ENCODE measurements around the gene CDC42BPB.

CDC42BPB gene

DNA sequence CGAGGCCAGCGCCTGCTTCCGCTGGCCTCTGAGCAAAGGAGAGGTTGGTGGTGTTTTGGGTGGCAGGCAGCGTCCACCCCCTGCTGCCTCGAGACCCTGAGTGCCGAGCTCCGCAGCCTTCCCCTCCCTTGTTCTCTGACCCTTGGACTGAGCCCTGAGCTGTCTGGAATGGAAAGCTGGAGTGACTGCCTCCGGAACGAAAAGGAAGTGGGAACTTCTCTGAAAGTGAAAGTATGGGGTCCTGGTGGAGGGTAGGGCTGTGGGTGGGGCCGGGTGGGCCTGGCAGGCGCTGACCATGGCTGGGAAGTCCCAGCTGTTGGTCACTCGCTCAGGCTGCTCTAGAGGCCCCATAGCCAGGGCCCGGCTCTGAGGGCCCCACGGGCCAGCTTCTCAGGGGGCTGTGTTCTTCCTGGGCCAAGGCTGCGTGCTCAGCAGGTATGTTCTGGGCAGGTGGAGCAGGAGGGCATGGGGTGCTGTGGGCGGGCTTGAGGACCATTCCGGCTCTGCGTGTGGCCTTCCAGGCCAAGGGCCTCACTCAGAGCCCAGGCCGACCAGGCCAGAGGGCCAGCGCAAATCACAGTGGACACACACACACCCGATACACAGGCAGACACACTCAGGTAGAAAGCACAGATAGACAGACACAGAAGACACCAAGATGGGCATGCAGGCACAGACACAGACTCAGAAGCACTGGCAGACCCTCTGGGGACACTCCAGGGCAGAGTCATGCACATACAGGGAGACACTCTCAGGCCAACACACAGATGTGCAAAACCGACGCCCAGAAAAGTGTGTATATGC is 37.3 kb upstream of the CDC42BPB start, which contains the start of gene EXOC3L4:
Gene EXOC3L4, plus strand, starts transcription at position 320 of the 804 bp plus-strand sequence. CDS start 5,495 bp downstream, outside the sequence.
- DNase-seq (ENCODE audit: low spot score): no peak

GRCh38 chr14:103093856-103094405 is 36.6 kb upstream of the CDC42BPB start:
- no peak for DNase-seq (ENCODE audit: low spot score)

GRCh38 chr14:103091883-103092222 is 34.5 kb upstream of the CDC42BPB start:
- DNase-seq (ENCODE audit: low spot score): no peak

DNA sequence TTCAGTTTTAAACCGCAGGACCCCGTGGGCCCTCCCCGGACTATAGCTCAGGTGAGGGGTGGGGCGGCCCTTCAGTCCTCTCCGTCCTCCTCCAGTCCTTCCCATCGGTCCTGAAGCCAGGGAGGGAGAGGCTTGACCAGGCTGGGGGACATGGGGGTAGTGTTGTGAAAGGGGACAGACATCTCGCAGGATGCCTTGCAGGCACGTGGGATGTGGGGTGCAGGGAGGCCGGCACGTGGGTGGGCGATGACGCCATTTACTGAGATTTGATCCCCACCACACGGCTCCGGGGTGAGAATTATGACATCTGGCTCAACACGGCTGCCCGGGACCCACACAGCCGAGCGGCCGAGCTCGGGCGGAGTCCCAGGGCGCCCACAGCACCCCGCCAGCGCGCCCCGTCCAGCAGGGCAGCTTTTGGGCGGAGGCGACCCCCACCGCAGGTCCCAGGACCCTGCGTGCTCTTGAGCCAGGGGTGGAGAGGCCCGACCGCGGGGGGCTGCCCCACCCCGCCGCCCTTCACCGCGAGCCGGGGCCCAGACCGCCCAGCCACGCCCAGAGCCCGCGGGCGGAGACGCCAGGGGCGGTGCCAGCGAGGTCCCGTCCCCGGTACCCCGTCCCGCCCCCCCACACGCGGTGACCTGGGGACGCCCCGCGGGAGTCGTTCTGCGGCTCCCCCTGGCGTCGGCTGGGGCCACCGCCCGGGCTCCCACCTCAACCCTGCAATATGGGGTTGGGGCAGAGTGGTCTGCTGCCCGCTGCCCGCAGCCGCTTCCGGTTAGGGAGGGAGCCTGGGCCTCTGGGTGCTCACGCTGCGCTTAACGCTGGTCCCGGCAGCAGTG is 33.9 kb upstream of the CDC42BPB start:
- DNase-seq (ENCODE audit: low spot score): peak; percentile 91

DNA sequence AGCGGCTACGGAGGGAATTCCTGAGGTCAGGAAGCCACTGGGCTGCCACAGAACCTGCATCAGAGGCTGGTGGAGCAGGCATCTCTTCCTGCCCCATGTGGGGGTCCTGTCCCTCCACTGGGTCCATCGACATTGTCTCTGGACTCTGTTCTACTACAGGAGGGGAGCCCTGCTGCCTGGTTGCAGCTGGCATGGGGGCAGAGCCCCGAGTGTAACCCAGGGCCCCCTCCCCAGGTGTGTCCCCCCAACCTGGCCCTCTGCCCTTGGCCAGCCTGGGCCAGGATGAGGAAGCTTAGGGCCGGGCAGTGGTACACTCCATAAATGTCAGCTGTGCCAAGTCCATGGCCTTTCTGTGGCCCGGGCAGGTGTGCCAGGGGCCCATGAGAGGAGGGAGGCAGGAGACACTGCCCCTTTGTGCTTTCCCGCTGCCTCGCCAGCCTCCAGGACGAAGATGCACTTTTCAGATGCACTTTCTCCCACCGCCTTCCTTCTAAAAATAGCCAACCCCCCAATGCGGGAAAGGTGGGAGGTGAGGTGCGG is 33.2 kb upstream of the CDC42BPB start:
- no peak for DNase-seq (ENCODE audit: low spot score)

DNA sequence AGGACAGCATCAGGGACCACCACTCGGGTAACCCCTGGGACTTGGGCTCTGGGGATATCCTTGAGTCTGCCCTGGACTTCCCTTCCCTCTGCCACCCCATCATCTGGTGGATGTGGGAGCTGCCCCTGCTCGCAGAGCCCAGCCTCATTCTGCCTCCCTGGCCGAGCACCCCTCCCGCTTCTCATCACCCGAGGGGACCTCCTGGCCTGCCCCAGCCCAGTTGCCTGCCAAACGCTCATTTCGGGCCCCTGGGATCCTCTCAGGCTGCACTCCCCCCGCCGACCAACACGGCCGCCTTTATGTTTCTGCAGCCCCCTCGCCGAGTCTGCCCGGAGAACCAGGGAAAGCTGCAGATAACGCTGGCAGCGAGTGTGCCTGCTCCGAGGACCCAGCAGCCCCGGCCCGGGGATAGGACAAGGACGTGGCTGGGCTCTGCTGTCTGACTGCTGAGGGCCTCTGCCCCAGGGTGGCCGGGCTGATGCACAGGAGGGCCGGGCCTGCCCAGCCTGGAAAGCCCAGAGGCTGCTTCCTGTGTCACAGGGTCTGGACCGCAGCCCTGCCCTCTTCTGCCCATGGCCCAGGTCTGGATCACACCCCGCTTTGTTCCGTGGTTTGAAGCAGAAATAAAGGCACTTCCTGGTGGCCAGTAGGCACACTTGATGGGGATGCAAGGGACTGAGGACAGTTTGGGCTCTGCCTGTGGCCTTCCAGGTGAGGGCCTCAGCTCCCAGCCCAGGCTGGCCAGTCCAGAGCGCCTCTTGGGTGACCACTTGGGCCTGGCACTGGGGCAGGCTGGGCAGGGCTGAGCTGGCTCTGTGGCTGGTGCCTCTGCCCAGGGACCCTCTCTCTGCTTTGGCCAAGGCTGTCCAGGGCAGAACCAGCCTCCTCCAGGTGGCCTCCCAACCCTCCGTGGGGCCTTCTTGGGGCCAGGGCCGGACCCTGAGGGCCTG is 32.3 kb upstream of the CDC42BPB start:
- DNase-seq (ENCODE audit: low spot score): no peak

DNA sequence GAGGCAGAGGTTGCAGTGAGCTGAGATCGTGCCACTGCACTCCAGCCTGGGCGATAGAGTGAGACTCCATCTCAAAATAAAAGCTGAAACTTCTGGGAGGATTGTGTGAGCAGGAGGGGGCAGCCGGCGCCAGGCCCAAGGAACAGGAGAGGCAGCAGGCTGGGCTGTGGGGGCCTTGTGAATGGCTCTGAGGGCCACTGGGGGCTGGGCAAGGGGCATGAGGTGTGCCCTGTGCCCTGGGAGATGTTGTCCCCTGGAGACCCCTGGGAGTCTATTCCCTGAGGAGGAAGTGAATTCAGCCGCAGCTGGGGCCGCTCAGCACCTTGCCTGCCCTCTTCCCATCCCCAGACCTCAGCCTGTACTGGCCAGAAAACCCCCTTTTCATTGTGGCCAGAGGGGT is 31.6 kb upstream of the CDC42BPB start:
- no peak for DNase-seq (ENCODE audit: low spot score)

- DNase-seq (ENCODE audit: low spot score): no peak
These were observed 30.0 kb upstream of the CDC42BPB start for GRCh38 chr14:103087343-103087835.

GRCh38 chr14:103086771-103087342 is 29.5 kb upstream of the CDC42BPB start:
- no peak for DNase-seq (ENCODE audit: low spot score)

DNA sequence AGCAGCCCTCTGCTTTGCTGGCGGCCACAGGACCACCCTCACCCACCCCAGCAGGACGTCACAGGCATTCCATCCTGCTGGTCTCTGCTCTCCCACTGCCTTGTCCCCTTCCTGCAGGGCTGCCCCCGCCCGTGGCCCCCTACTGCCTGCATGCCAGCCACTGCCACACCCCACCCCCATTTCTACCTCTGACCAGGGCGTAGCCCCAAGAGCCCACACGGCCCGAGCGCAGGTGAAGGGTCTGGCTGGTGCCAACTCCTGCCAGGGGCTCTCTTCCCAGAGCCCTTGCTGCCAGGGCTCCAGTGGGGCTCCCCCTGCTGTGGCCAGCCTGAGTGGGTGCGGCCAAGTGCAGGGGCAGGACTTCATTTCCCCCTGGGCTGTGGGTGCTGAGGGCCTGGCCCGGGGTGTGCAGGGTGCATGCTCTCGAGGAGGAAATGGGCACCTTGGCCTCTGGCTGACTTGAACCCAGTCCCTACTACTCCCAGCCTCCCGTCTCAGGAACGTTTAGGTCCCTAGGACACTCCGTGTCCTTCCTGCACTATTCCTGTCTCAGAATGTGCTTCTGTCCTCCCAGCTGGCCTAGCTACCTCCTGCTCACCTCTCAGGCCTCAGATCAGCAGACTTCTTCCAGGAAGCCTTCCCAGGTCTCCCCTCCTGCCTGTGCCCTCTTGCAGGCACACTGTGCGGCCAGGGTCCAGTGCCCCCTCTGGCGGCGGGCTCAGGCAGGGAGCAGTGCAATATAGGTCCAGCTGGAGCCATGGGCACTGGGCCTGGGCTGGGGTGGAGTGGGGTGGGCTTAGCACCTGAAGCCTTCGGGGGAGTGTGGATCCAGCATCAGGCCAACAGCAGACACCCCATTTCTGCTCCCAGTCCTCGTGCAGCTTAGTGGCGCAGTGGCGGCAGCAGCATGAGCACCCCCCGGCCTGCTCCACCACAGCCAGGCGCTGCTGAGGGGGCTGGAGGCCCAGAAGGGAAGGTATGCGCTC is 28.1 kb upstream of the CDC42BPB start:
- no peak for DNase-seq (ENCODE audit: low spot score)

GRCh38 chr14:103084021-103084919 is 26.9 kb upstream of the CDC42BPB start, which contains the start of gene LBHD2:
TSS of gene LBHD2 (plus strand) at chr14:103084210. CDS start at chr14:103086013, 1,803 bp downstream.
- DNase-seq (ENCODE audit: low spot score): peak; percentile 80

GRCh38 chr14:103081951-103082350 is 24.6 kb upstream of the CDC42BPB start:
- no peak for DNase-seq (ENCODE audit: low spot score)

DNA sequence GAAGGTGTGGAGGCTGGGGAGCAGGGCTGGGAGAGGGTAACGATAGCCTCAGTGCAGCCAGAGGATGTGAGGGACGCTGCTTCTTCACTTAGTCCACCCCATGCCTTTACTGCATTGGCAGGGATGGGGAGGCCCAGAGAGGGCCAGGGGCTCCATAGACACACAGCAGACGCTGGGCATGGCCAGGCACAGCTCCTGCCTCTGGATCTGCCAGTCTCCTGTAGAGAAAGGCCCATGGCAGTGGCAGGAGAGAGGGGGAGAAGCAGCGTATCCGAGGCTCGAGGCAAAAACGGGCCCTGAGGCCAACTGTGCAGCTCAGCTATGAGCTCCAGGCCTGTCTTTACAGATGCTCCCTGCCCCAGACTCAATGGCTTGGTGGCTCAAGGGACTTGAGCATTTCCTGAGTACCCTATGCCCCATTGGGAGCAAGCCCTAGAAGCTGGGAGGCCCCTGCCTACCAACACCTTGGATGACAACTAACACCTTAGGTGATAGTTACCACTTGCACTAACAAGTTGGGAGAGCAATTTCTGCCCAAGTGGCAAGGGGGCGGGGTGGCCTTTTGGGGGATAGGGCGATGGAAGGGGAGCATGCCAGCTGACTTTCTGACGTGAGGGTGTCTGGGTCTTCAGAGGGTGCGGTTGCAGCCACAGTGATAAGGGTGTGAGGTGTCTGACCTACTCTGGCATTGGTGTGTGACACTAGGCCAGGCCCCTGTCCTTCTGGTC is 21.7 kb upstream of the CDC42BPB start:
- no peak for DNase-seq (ENCODE audit: low spot score)

DNA sequence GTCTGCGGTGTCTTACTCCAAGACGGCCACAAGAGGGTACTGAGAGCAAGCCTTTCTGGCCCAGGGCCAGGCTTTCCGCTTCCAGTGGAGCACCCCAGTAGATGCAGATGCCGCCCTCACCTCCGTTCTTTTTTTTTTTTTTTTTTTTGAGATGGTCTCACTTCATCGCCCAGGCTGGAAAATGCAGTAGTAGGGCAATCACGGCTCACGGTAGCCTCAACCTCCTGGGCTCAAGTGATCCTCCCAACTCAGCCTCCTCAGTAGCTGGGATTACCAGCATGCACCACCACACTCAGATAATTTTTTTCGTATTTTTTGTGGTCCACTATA is 21.0 kb upstream of the CDC42BPB start:
- DNase-seq (ENCODE audit: low spot score): peak; percentile 86

DNA sequence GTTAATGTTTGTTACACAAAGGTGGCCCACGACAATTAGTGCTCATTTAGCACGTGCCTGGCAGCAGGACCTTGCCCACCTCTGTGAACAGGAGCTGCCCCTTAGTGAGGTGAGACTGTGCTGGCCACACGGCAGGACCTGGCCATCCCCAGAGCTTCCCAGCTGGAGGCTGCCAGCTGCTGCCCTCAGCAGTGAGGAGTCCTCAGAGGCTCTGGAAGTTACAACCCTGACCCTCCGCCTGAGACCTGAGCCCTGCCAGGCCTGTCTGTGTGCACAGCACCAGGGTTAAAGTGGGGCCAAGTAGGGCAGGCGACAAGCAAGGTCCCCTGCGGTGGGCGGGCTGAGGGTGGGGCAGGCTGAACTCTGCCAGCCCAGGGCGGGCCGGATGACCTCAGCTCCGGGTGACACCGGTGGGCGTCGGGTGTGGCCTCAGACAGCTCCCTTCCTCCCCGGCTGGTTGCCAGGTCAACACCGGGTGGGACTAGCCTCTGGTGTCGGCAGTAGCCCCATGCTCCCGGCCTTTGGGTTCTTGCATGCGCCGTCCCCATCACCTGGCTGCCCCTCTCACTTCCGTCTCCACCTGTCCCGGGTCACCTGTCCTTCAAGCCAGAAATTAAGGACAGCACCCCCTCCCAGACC is 17.5 kb upstream of the CDC42BPB start:
- peak; percentile 34 for DNase-seq (ENCODE audit: low spot score)

DNA sequence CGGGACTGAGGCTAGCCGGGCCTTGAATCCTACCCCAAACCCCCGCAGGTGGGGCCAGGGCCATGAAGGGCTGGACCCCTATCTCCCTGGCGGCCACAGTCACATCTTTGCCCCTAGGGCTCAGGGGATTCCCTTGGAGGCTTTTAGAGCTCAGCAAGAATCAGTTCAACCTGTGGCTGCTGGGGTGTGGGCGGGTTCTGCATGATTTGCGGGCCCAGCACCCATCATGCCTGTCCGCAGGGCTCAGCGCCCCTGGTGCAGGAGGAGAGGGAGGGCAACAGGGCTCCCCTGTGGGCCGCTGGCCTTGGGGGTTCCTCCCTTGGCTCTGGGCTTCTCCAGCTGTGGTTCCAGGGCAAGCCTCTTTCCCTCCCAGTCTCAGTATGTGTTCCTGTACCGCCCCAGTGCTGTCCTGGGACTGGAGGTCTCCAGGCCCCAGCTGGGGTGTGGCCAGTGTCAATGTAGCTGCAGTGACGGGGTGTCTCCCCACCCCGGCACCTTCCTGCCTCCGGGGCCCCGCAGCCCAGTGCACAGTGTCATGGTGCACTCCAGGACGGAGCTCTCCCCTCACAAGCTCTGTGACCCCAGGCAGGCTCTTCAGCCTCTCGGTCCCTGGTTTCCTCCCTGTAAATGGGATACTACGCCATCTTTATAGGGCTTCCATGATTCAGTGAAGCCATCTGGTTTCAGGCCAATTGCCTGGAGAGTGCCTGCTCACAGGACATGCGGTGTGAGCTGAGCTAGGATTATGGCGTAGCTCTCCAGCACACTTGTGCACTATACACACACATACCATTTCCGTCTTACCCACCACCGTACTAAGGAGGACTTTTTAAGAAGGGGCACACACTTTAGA is 16.8 kb upstream of the CDC42BPB start:
- DNase-seq (ENCODE audit: low spot score): no peak

Data from D341Med (cell line).